Effector CD4-positive, alpha-beta T cell (primary cell): ENCODE data around the gene SLU7.
A peak's percentile ranks its signal among the peaks of the same experiment; 100 is the strongest.

ENCODE experiments used
- DNase-seq: peaks from one replicate; pipeline ENCODE4 v3.0.0-alpha.2; 2020

Gene SLU7

GRCh38 chr5:160399402-160400353 lies 19.2 kb downstream of the SLU7 start, which contains the start of gene FAM200C:
Gene FAM200C, minus strand, starts transcription at chr5:160400054. Its CDS starts 4,564 bp downstream, at chr5:160395490.
- DNase-seq = peak; percentile 41

- DNase-seq = no peak
These were observed 20.1 kb downstream of the SLU7 start for GRCh38 chr5:160398806-160399205.

- no peak for DNase-seq
These were observed 21.4 kb downstream of the SLU7 start for GRCh38 chr5:160397492-160397891.

- no peak for DNase-seq
These were observed 23.8 kb downstream of the SLU7 start for GRCh38 chr5:160395111-160395510.

- no peak for DNase-seq
These were observed 27.8 kb downstream of the SLU7 start for GRCh38 chr5:160390787-160391696.

GRCh38 chr5:160387445-160387844 lies 31.4 kb downstream of the SLU7 start:
- DNase-seq = no peak

- no peak for DNase-seq
These were observed 33.4 kb downstream of the SLU7 start for GRCh38 chr5:160385496-160385895.

GRCh38 chr5:160384681-160385080 lies 34.2 kb downstream of the SLU7 start:
- no peak for DNase-seq

GRCh38 chr5:160382346-160382745 lies 36.5 kb downstream of the SLU7 start:
- DNase-seq = no peak

GRCh38 chr5:160380041-160380440 lies 38.8 kb downstream of the SLU7 start:
- DNase-seq = no peak

- no peak for DNase-seq
These were observed 39.4 kb downstream of the SLU7 start for GRCh38 chr5:160379511-160379910.

- no peak for DNase-seq
These were observed 40.6 kb downstream of the SLU7 start for GRCh38 chr5:160378330-160378729.

GRCh38 chr5:160377651-160378050 lies 41.2 kb downstream of the SLU7 start:
- no peak for DNase-seq

GRCh38 chr5:160376416-160376815 lies 42.5 kb downstream of the SLU7 start:
- DNase-seq = no peak

GRCh38 chr5:160375701-160376100 lies 43.2 kb downstream of the SLU7 start:
- DNase-seq = no peak

GRCh38 chr5:160375166-160375565 lies 43.7 kb downstream of the SLU7 start:
- DNase-seq = no peak

GRCh38 chr5:160371294-160371693 lies 47.6 kb downstream of the SLU7 start:
- no peak for DNase-seq

- DNase-seq = no peak
These were observed 48.2 kb downstream of the SLU7 start for GRCh38 chr5:160370713-160371034.

- no peak for DNase-seq
These were observed 48.7 kb downstream of the SLU7 start, which contains the start of gene C1QTNF2 for GRCh38 chr5:160369990-160370712. Gene C1QTNF2, minus strand, starts transcription at chr5:160370626. Its CDS starts 15,615 bp downstream, at chr5:160355011.

GRCh38 chr5:160367885-160368284 lies 51.0 kb downstream of the SLU7 start:
- no peak for DNase-seq

- DNase-seq = no peak
These were observed 51.6 kb downstream of the SLU7 start for GRCh38 chr5:160367261-160367660.

GRCh38 chr5:160366230-160366629 lies 52.7 kb downstream of the SLU7 start:
- DNase-seq = no peak
